HUES64 (cell line): ENCODE measurements around the gene CDKN1B.
"Not testable (repeated sequence)": the region's sequence is repeated elsewhere in the genome, so short reads cannot be mapped to it uniquely, and the experiment has no call there.

Experiments used
- H3K27ac ChIP-seq: 2 replicates; pipeline ENCODE4 v1.7.0; 2013; ENCODE audit warnings: low read depth, low read length, inconsistent platforms
- H3K27me3 ChIP-seq: 2 replicates; pipeline ENCODE4 v1.6.1; 2013; ENCODE audit warnings: mild to moderate bottlenecking, low read length; ENCODE audit not compliant: insufficient read depth
- H3K36me3 ChIP-seq: 2 replicates; pipeline ENCODE4 v1.6.1; 2013; ENCODE audit warnings: mild to moderate bottlenecking, low read length; ENCODE audit not compliant: insufficient read depth
- H3K4me1 ChIP-seq: 2 replicates; pipeline ENCODE4 v1.6.1; 2013; ENCODE audit warnings: mild to moderate bottlenecking, low read length, moderate library complexity; ENCODE audit not compliant: insufficient read depth
- H3K4me3 ChIP-seq: 2 replicates; pipeline ENCODE4 v1.5.1; 2013; ENCODE audit warnings: mild to moderate bottlenecking, low read length, moderate library complexity
- H3K9ac ChIP-seq: 2 replicates; pipeline ENCODE4 v1.6.1; 2013; ENCODE audit warnings: mild to moderate bottlenecking, low read depth, low read length
- H3K9me3 ChIP-seq: 2 replicates; pipeline ENCODE4 v1.6.1; 2013; ENCODE audit warnings: low read depth, low read length; ENCODE audit not compliant: insufficient read depth
- WGBS: fragments of 150-250, 120-280 bp; methylation state at CpG from one replicate; pipeline ENCODE4 v1.1.7; 2013; ENCODE audit warnings: missing lambda C conversion rate; 5-methylcytosine and 5-hydroxymethylcytosine counted together

The CDKN1B gene

GRCh38 chr12:12738152-12738551, 21.0 kb downstream of the CDKN1B start:
- H3K9ac ChIP-seq, H3K36me3 ChIP-seq, H3K4me1 ChIP-seq, H3K27me3 ChIP-seq, H3K27ac ChIP-seq, H3K4me3 ChIP-seq, H3K9me3 ChIP-seq: not testable (repeated sequence)
- 65% methylated on average over 2 of the region's 2 CpGs for WGBS

GRCh38 chr12:12741660-12742059, 24.5 kb downstream of the CDKN1B start:
- WGBS = 88% methylated on average over 3 of the region's 3 CpGs
- no peaks in the 10 kb centered on the region for H3K9me3 ChIP-seq
- no peak overlapping the region for H3K27ac ChIP-seq
- no peak overlapping the region for H3K9ac ChIP-seq
- H3K36me3 ChIP-seq = no peaks in the 10 kb centered on the region
- H3K27me3 ChIP-seq = no peaks in the 10 kb centered on the region
- no peaks in the 10 kb centered on the region; the same call in 1 of the 2 replicates for H3K4me1 ChIP-seq
- no peak overlapping the region for H3K4me3 ChIP-seq

- no peak overlapping the region for H3K9ac ChIP-seq
- 95% methylated on average over 8 of the region's 8 CpGs for WGBS
- no peaks in the 10 kb centered on the region for H3K27me3 ChIP-seq
- no peaks in the 10 kb centered on the region for H3K36me3 ChIP-seq
- H3K4me1 ChIP-seq = no peaks in the 10 kb centered on the region; the same call in 1 of the 2 replicates
- H3K9me3 ChIP-seq = no peaks in the 10 kb centered on the region
- H3K4me3 ChIP-seq = no peak overlapping the region
- no peak overlapping the region for H3K27ac ChIP-seq
Measured at GRCh38 chr12:12744546-12745305, 27.6 kb downstream of the CDKN1B start.

DNA sequence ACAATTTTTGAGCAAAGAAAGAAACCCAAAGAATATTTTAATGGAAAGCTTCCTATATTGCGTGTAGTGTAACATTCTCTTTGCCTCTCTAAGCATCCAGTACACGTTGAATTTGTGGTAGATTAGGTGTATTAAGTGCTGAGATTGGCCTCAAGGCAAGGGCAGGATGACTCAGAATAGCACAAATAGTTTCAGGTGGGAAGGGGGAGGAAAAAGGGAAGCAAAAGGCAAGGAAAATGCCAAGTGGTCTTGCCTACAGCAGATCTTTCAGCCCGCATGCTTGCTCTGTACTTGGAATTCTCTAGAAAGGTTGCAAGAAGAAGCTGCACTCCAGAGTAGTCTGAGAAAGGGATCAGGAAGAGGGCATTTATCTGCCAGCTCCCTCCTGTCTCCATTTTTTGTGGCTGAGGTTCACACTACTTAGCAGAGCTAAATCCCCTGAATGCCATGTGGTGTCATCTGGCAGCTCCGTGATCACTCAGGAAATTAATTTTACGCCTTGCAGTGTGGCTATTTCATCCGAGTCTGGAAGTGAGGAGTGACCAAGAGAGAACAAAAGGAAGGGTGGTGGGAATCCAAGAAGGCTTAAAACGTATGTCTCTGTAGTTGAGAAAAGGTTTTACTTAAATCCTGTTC, 28.5 kb downstream of the CDKN1B start:
- Histone ChIP-seq H3K9me3 (no peaks in the 10 kb centered on the region), H3K4me3 (no peak overlapping the region), H3K27ac (no peak overlapping the region), H3K9ac (no peak overlapping the region), H3K4me1 (no peaks in the 10 kb centered on the region; the same call in 1 of the 2 replicates), H3K36me3 (no peaks in the 10 kb centered on the region), H3K27me3 (no peaks in the 10 kb centered on the region)
- 79% methylated on average over 6 of the region's 7 CpGs for WGBS

DNA sequence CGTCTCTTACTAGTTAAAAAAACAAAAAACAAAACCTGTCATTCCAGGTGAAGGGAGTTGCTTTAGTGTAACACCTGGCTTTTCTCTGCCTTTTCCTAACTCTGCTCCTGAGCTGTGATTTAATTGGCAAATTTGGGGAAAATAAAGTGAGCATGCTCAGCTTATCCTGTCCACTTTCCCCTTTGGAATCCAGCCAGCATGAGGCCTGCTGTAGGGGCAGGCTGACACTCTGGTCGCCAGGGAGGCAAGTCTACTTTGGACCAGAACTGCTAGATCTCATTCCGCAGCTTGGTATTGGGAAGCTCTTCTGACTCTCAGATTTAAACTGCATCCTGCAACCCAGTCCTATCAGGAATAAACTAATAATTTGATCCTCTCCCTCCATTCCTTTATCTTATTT, 30.1 kb downstream of the CDKN1B start:
- H3K4me3 ChIP-seq = no peak overlapping the region
- no peaks in the 10 kb centered on the region for H3K27me3 ChIP-seq
- H3K36me3 ChIP-seq = no peaks in the 10 kb centered on the region
- H3K9me3 ChIP-seq = no peaks in the 10 kb centered on the region
- no peaks in the 10 kb centered on the region; the same call in 1 of the 2 replicates for H3K4me1 ChIP-seq
- no peak overlapping the region for H3K9ac ChIP-seq
- 84% methylated on average over 3 of the region's 3 CpGs for WGBS
- no peak overlapping the region for H3K27ac ChIP-seq

- Histone ChIP-seq H3K4me1 (no peaks in the 10 kb centered on the region; the same call in 1 of the 2 replicates), H3K4me3 (no peak overlapping the region), H3K36me3 (no peaks in the 10 kb centered on the region), H3K9me3 (no peaks in the 10 kb centered on the region), H3K27me3 (no peaks in the 10 kb centered on the region), H3K27ac (no peak overlapping the region), H3K9ac (no peak overlapping the region)
- 87% methylated on average over 2 of the region's 3 CpGs for WGBS
Measured at GRCh38 chr12:12748044-12748443, 30.9 kb downstream of the CDKN1B start.

DNA sequence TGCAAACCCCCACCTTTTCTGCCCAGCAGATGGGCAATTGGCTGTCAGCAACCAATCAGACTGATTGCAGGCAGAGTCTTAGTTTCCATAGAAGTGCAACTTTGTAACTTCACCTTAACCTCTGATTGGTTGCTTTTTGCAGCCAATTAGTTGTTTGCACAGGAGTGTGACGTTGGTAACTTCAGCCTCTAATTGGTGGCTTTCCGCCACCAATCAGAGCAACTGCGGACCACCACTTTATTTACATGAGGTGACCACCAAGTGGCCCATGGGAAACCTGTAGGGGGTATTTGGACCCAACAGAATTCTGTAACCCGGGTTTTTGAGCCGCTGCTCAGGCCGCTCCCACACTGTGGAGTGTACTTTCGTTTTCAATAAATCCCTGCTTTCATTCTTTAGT, 32.3 kb downstream of the CDKN1B start:
- Histone ChIP-seq H3K9me3 (no peaks in the 10 kb centered on the region), H3K27ac (no peak overlapping the region), H3K9ac (no peak overlapping the region), H3K4me3 (no peak overlapping the region), H3K36me3 (no peaks in the 10 kb centered on the region), H3K27me3 (no peaks in the 10 kb centered on the region), H3K4me1 (no peaks in the 10 kb centered on the region; the same call in 1 of the 2 replicates)
- 94% methylated on average over 7 of the region's 7 CpGs for WGBS

GRCh38 chr12:12755923-12756322, 38.8 kb downstream of the CDKN1B start:
- Histone ChIP-seq H3K9me3 (no peaks in the 10 kb centered on the region), H3K27ac (no peak overlapping the region), H3K4me1 (no peaks in the 10 kb centered on the region), H3K27me3 (no peaks in the 10 kb centered on the region), H3K36me3 (no peaks in the 10 kb centered on the region), H3K9ac (no peak overlapping the region), H3K4me3 (no peak overlapping the region)
- 86% methylated on average over 5 of the region's 5 CpGs for WGBS

DNA sequence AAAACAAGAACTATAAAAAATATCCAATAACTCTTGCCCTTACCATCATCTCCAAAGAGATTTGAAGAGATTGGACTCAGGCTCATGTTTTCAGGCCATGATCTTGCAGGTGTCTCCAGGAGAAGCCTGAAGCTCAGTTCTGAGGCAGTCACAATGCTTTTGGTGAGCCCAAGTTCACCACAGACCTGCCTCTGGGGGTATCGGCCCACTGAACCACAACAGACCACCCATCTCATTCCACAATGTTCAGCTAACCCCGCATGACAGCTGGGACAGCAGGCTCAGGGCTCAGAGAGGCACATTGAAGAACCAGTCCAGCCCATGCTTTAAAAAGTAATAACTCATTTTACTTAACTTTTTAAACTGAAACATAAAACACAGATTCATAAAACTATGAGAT, 40.0 kb downstream of the CDKN1B start:
- no peaks in the 10 kb centered on the region for H3K9me3 ChIP-seq
- WGBS = 98% methylated on average over 2 of the region's 2 CpGs
- no peak overlapping the region for H3K4me3 ChIP-seq
- H3K27ac ChIP-seq = no peak overlapping the region
- no peaks in the 10 kb centered on the region for H3K4me1 ChIP-seq
- no peak overlapping the region for H3K9ac ChIP-seq
- no peaks in the 10 kb centered on the region for H3K27me3 ChIP-seq
- H3K36me3 ChIP-seq = no peaks in the 10 kb centered on the region

- no peaks in the 10 kb centered on the region for H3K4me1 ChIP-seq
- H3K9me3 ChIP-seq = no peaks in the 10 kb centered on the region
- H3K4me3 ChIP-seq = no peak overlapping the region
- no peak overlapping the region for H3K9ac ChIP-seq
- H3K36me3 ChIP-seq = no peaks in the 10 kb centered on the region
- H3K27me3 ChIP-seq = no peaks in the 10 kb centered on the region
- no peak overlapping the region for H3K27ac ChIP-seq
- 88% methylated on average over 6 of the region's 7 CpGs for WGBS
Measured at GRCh38 chr12:12759234-12759915, 42.2 kb downstream of the CDKN1B start.

DNA sequence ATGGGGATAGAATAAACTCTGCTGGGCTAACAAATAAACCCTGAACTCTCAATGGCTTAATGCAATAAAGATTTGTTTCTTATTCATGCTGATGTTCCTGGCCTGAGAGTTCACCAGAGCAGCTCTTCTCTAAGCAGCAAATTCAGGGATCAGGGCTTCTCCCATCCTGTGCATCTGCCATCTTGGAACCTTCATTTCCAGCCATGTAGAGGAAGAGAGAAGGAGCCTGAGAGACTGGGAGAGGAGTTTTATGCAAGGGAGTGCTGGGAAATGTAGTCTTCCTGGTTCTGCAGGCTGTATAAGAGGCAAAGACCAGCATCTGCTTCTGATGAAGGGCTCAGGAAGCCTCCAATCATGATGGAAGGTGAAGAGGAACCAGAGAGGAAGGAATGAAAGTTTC, 47.7 kb downstream of the CDKN1B start:
- H3K4me3 ChIP-seq = no peak overlapping the region
- no peaks in the 10 kb centered on the region for H3K36me3 ChIP-seq

More for the DNA sequence above, 47.7 kb downstream of the CDKN1B start:
- Histone ChIP-seq H3K9me3 (no peaks in the 10 kb centered on the region), H3K4me1 (no peaks in the 10 kb centered on the region), H3K9ac (no peak overlapping the region), H3K27me3 (no peaks in the 10 kb centered on the region), H3K27ac (no peak overlapping the region)
